Measurements from ENCODE around the gene HDAC4. TPM values are rescaled to one million over a fixed set of nuclear protein-coding genes. Genes with fewer than 3 reads are reported as not detected.

Gene HDAC4
- total and polyA plus RNA-seq, 2 of the 8 experiments (the other 6 are each of a cell fraction or from before 2014, with no cell fraction given): 15.4 to 31.5 TPM

DNA sequence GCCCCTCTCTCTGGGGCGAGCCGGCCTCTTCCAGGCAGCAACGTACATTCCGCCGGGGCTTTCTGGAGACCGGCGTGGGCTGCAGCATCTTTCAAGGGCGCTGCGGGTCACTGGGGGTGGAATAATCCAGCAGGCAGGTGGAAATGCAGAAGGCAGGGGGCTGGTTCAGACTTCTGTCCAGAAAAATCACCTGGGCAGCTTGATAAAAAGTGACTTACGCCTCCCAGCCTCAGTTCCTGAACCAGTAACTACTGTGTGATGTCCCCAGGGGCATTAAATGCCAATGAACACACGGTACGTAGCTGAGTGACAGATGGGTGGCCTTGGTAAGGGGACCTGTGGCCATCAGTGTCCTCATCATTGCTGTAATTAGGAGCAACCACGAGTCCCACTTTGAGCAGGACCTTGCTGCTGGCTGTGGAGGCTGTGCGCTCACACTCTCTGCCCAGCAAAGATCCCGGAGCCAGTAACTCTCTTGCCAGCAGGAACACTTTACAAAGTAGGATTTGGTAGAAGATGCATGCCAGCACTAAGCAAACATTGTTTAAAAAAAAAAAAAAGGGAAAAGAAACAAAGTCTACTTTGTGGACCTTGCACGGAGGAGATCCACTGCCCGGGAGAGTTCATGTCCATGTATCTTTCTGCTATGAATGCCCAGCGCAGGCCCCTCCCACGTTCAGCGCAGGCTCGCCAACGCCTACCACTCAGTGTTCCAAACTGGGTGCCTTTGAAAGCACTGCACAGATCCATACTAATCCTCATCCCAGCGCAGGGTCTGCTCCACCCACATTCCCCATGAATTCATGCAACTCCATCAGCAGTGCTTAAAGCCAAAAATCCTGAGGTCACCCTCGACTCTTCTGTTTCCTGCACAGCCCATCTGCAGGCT lies 177.3 kb downstream of the HDAC4 start:
- 93% methylated on average over 24 of the region's 24 CpGs; no CpG with 5 or more reads in 1 of the 2 experiments for WGBS, 2 experiments (ENCODE audit: extremely low coverage in 1 of 2, insufficient coverage in 1 of 2, insufficient read length in 1 of 2, insufficient replicate concordance in 2 of 2, low coverage in 1 of 2, low lambda C conversion rate in 2 of 2, missing lambda C conversion rate in 1 of 2)
- Histone ChIP-seq H2BK20ac (ENCODE audit: low read length) (no peak overlapping the region), H3K4ac (replicated peaks; ENCODE audit: insufficient read length, low read depth, low read length) (no peak overlapping the region), H3K79me1 (ENCODE audit: low read depth, low read length) (peaks cover 28% of the 10 kb centered on the region), H4K91ac (replicated peaks; ENCODE audit: insufficient read length, low read length) (no peak overlapping the region), H3K36me3 (ENCODE audit: control insufficient read depth in 2 of 4, insufficient read depth in 4 of 4, low read length in 3 of 4) (no peaks in the 10 kb centered on the region), H3K79me2 (ENCODE audit: control insufficient read depth in 1 of 2, insufficient read depth in 2 of 2, low read length in 2 of 2) (peaks cover 0 to 85% of the 10 kb centered on the region in 2 experiments; a peak in 2 of 4 replicates), H2BK120ac (replicated peaks; ENCODE audit: low read depth, low read length) (no peak overlapping the region), H2BK12ac (ENCODE audit: low read depth, low read length) (no peak overlapping the region), H3K23me2 (ENCODE audit: low read depth, low read length) (no peaks in the 10 kb centered on the region), H3K18ac (ENCODE audit: extremely low read depth, low read length) (no peak overlapping the region), H2BK15ac (ENCODE audit: low read length) (no peak overlapping the region), H4K8ac (ENCODE audit: extremely low read depth, insufficient read depth, low read length) (no peak overlapping the region), H2BK5ac (ENCODE audit: low read depth, low read length) (no peak overlapping the region), H2AK5ac (ENCODE audit: low read depth, low read length) (no peak overlapping the region), H3K4me3 (ENCODE audit: extremely low read depth in 1 of 4, insufficient read depth in 2 of 4, low read depth in 3 of 4, low read length in 4 of 4) (no peak overlapping the region), H3K56ac (replicated peaks; ENCODE audit: insufficient read length, low read depth, low read length) (no peak overlapping the region), H3K23ac (ENCODE audit: insufficient read length) (no peak overlapping the region), H3K27me3 (replicated peaks in 1 of 4; ENCODE audit: control insufficient read depth in 3 of 4, extremely low read depth in 1 of 4, insufficient read depth in 3 of 4, low read length in 3 of 4) (no peaks in the 10 kb centered on the region), H2AFZ (ENCODE audit: low read length) (no peak overlapping the region), H3K27ac (ENCODE audit: low read depth, low read length) (no peak overlapping the region), H4K5ac (ENCODE audit: insufficient read length, low read depth, low read length) (no peak overlapping the region), H3K4me2 (ENCODE audit: insufficient read depth in 1 of 2, low read depth in 2 of 2, low read length in 2 of 2) (no peak overlapping the region), H3K14ac (ENCODE audit: insufficient read length) (no peak overlapping the region), H3K4me1 (replicated peaks in 1 of 4; ENCODE audit: control insufficient read depth in 3 of 4, insufficient read depth in 4 of 4, low read length in 3 of 4) (peaks cover 0 to 25% (median 8%) of the 10 kb centered on the region in 4 experiments; a peak in 5 of 7 replicates), H3K9me3 (ENCODE audit: insufficient read depth in 2 of 2, low read depth in 1 of 2, low read length in 1 of 2) (no peaks in the 10 kb centered on the region), H4K20me1 (replicated peaks in 1 of 2; ENCODE audit: control insufficient read depth in 1 of 2, insufficient read depth in 2 of 2, low read length in 2 of 2) (peaks cover 12 to 16% of the 10 kb centered on the region in 2 experiments), H3K9ac (replicated peaks in 1 of 4; ENCODE audit: extremely low read depth in 1 of 4, low read depth in 3 of 4, low read length in 3 of 4) (no peak overlapping the region)
- ChIA-PET CTCF (ENCODE audit: partially characterized antibody) (no interaction called here), POLR2A (ENCODE audit: partially characterized antibody) (no interaction called here)
- TF ChIP-seq MAFK (IDR thresholded peaks at IDR 0.05; ENCODE audit: low read depth, low read length) (no peak), POU5F1 (IDR thresholded peaks at IDR 0.05; ENCODE audit: low read depth, low read length) (no peak), CTBP2 (IDR thresholded peaks at IDR 0.05; ENCODE audit: borderline replicate concordance, insufficient read depth, insufficient read length, low read length) (no peak), GABPA (IDR thresholded peaks at IDR 0.05; ENCODE audit: borderline replicate concordance, insufficient read depth, low read length) (no peak), E2F6 (IDR thresholded peaks at IDR 0.05) (no peak), CHD1 (IDR thresholded peaks at IDR 0.05; ENCODE audit: low read depth, low read length) (no peak)
- DNase-seq (ENCODE audit: low read depth in 1 of 2, low spot score in 2 of 2): no peak
- no peak for FAIRE-seq

Measured in H1 (cell line).